Ishikawa (cell line): ENCODE results near the gene ALDH1A2.

ENCODE experiments used
- CEBPB ChIP-seq: IDR thresholded peaks from 2 replicates; pipeline ENCODE4 v1.6.1; 2012
- CREB1 ChIP-seq: IDR thresholded peaks from 2 replicates; pipeline ENCODE4 v1.6.1; 2012; ENCODE audit warnings: low read depth
- EGR1 ChIP-seq: IDR thresholded peaks from 2 replicates; pipeline ENCODE4 v1.6.1; 2012
- EP300 ChIP-seq: IDR thresholded peaks from 2 replicates; pipeline ENCODE4 v1.6.1; 2012; ENCODE audit warnings: borderline replicate concordance
- FOXM1 ChIP-seq: IDR thresholded peaks from 2 replicates; pipeline ENCODE4 v1.6.1; 2012; ENCODE audit warnings: low read depth, borderline replicate concordance
- NFIC ChIP-seq: IDR thresholded peaks from 2 replicates; pipeline ENCODE4 v1.6.1; 2012
- RAD21 ChIP-seq: IDR thresholded peaks from 2 replicates; pipeline ENCODE4 v1.6.1; 2012; ENCODE audit warnings: low read depth
- TAF1 ChIP-seq: IDR thresholded peaks from 2 replicates; pipeline ENCODE4 v1.6.1; 2012; ENCODE audit warnings: low read depth, mild to moderate bottlenecking
- TCF12 ChIP-seq: IDR thresholded peaks from 2 replicates; pipeline ENCODE4 v1.6.1; 2012; ENCODE audit warnings: low read depth
- TEAD4 ChIP-seq: IDR thresholded peaks from 2 replicates; pipeline ENCODE4 v1.6.1; 2012
- USF1 ChIP-seq: IDR thresholded peaks from 2 replicates; pipeline ENCODE4 v1.6.1; 2012
- YY1 ChIP-seq: IDR thresholded peaks from 2 replicates; pipeline ENCODE4 v1.6.1; 2012; ENCODE audit warnings: low read depth
- ZBTB7A ChIP-seq: IDR thresholded peaks from 2 replicates; pipeline ENCODE4 v1.6.1; 2012; ENCODE audit warnings: low read depth
- TF ChIP-seq, protein P1 (sequence below): IDR thresholded peaks from 2 replicates; pipeline ENCODE4 v1.6.1; 2012
- TF ChIP-seq, protein P2 (sequence below): IDR thresholded peaks from 2 replicates; pipeline ENCODE4 v1.6.1; 2012; ENCODE audit warnings: low read depth, mild to moderate bottlenecking

Gene ALDH1A2

DNA sequence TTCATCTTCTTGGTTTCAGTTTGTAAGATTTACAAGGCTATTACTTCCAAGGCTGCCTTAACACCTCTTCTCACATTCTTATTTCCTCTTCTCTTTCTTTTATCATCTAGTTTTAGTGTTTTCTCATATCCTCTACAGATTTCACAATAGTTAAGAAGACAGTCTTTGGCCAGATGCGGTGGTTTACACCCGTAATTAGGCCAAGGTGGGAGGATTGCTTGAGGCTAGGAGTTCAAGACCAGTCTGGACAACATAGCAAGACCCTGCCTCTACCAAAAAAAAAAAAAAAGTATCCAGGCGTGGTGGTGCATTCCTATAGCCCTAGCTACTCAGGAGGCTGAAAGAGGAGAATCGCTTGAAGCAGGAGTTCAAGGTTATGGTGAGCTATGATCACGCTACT is 3.5 kb upstream of the ALDH1A2 start:
- no peak for TF ChIP-seq RAD21
- TF ChIP-seq TAF1, result no peak
- no peak for TF ChIP-seq CREB1
- no peak for TF ChIP-seq CEBPB
- no peak for TF ChIP-seq ZBTB7A
- TF ChIP-seq USF1, result no peak
- TF ChIP-seq, protein P1, sequence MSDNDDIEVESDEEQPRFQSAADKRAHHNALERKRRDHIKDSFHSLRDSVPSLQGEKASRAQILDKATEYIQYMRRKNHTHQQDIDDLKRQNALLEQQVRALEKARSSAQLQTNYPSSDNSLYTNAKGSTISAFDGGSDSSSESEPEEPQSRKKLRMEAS, result no peak
- TF ChIP-seq EP300, result no peak
- TF ChIP-seq, protein P2, sequence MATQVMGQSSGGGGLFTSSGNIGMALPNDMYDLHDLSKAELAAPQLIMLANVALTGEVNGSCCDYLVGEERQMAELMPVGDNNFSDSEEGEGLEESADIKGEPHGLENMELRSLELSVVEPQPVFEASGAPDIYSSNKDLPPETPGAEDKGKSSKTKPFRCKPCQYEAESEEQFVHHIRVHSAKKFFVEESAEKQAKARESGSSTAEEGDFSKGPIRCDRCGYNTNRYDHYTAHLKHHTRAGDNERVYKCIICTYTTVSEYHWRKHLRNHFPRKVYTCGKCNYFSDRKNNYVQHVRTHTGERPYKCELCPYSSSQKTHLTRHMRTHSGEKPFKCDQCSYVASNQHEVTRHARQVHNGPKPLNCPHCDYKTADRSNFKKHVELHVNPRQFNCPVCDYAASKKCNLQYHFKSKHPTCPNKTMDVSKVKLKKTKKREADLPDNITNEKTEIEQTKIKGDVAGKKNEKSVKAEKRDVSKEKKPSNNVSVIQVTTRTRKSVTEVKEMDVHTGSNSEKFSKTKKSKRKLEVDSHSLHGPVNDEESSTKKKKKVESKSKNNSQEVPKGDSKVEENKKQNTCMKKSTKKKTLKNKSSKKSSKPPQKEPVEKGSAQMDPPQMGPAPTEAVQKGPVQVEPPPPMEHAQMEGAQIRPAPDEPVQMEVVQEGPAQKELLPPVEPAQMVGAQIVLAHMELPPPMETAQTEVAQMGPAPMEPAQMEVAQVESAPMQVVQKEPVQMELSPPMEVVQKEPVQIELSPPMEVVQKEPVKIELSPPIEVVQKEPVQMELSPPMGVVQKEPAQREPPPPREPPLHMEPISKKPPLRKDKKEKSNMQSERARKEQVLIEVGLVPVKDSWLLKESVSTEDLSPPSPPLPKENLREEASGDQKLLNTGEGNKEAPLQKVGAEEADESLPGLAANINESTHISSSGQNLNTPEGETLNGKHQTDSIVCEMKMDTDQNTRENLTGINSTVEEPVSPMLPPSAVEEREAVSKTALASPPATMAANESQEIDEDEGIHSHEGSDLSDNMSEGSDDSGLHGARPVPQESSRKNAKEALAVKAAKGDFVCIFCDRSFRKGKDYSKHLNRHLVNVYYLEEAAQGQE, result no peak
- no peak for TF ChIP-seq NFIC
- no peak for TF ChIP-seq TEAD4
- no peak for TF ChIP-seq EGR1
- TF ChIP-seq YY1, result no peak
- no peak for TF ChIP-seq FOXM1
- TF ChIP-seq TCF12, result no peak

GRCh38 chr15:58066042-58066867 is 744 bp upstream of the ALDH1A2 start:
- TF ChIP-seq, protein P1, result peak; percentile 60
- TF ChIP-seq ZBTB7A (peak; percentile 66; the same call in 1 of the 2 replicates), EP300 (no peak), TCF12 (no peak), RAD21 (peak; percentile 61; the same call in 1 of the 2 replicates), NFIC (no peak)

- TF ChIP-seq NFIC (no peak), TEAD4 (no peak), YY1 (no peak), CREB1 (no peak)
Observed at GRCh38 chr15:58064980-58065444, 499 bp downstream of the ALDH1A2 start.

- TF ChIP-seq CREB1 (no peak), YY1 (no peak), RAD21 (no peak), NFIC (no peak), EP300 (no peak)
Observed at GRCh38 chr15:58064082-58064979, 1.2 kb downstream of the ALDH1A2 start.

DNA sequence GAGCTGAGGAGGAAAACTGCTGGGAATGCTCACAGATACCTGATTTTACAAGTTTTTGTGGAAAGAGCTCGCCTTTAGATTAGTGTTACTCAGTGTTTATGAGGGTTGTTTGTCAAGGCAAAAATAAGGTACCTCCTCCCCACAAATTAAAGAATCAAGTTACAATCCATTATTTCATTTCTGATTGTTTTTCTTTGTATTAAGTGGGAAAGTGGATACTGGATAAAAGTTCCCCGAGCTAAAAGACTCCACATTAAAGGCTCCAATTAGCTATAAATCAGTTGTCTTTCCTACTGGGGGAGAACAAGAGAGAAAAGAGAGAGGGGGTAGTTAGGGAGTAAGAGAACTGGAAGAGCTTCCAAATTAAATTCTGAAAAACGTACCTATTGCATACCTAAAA is 1.9 kb downstream of the ALDH1A2 start:
- TF ChIP-seq EGR1 (no peak), FOXM1 (no peak), ZBTB7A (no peak), CEBPB (no peak), TAF1 (no peak), USF1 (no peak), NFIC (no peak), TCF12 (no peak), CREB1 (no peak)
- TF ChIP-seq, protein P1, result no peak

- TF ChIP-seq TCF12, result no peak
Observed at GRCh38 chr15:58062983-58063382, 2.5 kb downstream of the ALDH1A2 start.

GRCh38 chr15:58062175-58062574 is 3.3 kb downstream of the ALDH1A2 start:
- TF ChIP-seq TEAD4 (no peak), EP300 (no peak), CEBPB (no peak), FOXM1 (no peak), EGR1 (no peak), TAF1 (no peak), ZBTB7A (no peak), USF1 (no peak), NFIC (no peak), YY1 (no peak), CREB1 (no peak), TCF12 (no peak), RAD21 (no peak)
- TF ChIP-seq, protein P1, result no peak
- TF ChIP-seq, protein P2, result no peak
